ENCODE data around the gene GRHL1. TPM values are rescaled to one million over a fixed set of nuclear protein-coding genes. Genes with fewer than 3 reads are reported as not detected.

GRHL1 gene
- total and polyA plus RNA-seq, 7 experiments from 2014 or later = 0.19 to 1.3 (median 0.48) TPM; not detected in 1

- Histone ChIP-seq H3K27me3 (ENCODE audit: control insufficient read depth in 2 of 2, insufficient read depth in 2 of 2, low read length in 2 of 2) (no peaks in the 10 kb centered on the region), H3K36me3 (ENCODE audit: control insufficient read depth in 2 of 3, insufficient read depth in 3 of 3, low read length in 3 of 3) (no peaks in the 10 kb centered on the region), H3K4me1 (ENCODE audit: control insufficient read depth in 2 of 2, insufficient read depth in 2 of 2, low read length in 2 of 2) (no peaks in the 10 kb centered on the region), H3K9me3 (ENCODE audit: control insufficient read depth in 2 of 3, low read length in 3 of 3) (peaks cover 0 to 9% (median 0%) of the 10 kb centered on the region in 3 experiments), H3K27ac (ENCODE audit: low read depth, low read length) (no peak overlapping the region), H3K4me3 (ENCODE audit: low read length) (no peak overlapping the region)
- DNase-seq (no peak), ATAC-seq (no peak)
- CTCF ChIA-PET = interaction anchor here (1.0 kb wide), 1 partner anchor 28 kb away, joined by 5 read pairs; no protein-coding TSS in a partner anchor
- peaks cover 0 to 16% (median 6%) of the 10 kb centered on the region in 11 donors for H3K9me3 Mint-ChIP-seq
- intact Hi-C loops (cut with micrococcal nuclease) = no loop called here
- peaks cover 0 to 2% (median 0%) of the 10 kb centered on the region in 7 donors for H3K4me1 Mint-ChIP-seq
- H3K27me3 Mint-ChIP-seq = peaks cover 0 to 21% (median 0%) of the 10 kb centered on the region in 5 donors
- no peak overlapping the region for H3K4me3 Mint-ChIP-seq
- H3K27ac Mint-ChIP-seq = no peak overlapping the region
- POLR2A ChIA-PET = interaction anchor here (0.6 kb wide), 1 partner anchor 22 kb away, joined by 3 read pairs; no protein-coding TSS in a partner anchor
- peaks cover 0 to 3% (median 0%) of the 10 kb centered on the region in 5 donors for H3K36me3 Mint-ChIP-seq
These were observed 68.3 kb downstream of the GRHL1 start for GRCh38 chr2:10019602-10020400.

- Histone ChIP-seq H3K27me3 (ENCODE audit: control insufficient read depth in 2 of 2, insufficient read depth in 2 of 2, low read length in 2 of 2) (no peaks in the 10 kb centered on the region), H3K4me1 (ENCODE audit: control insufficient read depth in 2 of 2, insufficient read depth in 2 of 2, low read length in 2 of 2) (no peaks in the 10 kb centered on the region), H3K36me3 (ENCODE audit: control insufficient read depth in 2 of 3, insufficient read depth in 3 of 3, low read length in 3 of 3) (no peaks in the 10 kb centered on the region), H3K27ac (ENCODE audit: low read depth, low read length) (no peak overlapping the region), H3K4me3 (ENCODE audit: low read length) (no peak overlapping the region), H3K9me3 (ENCODE audit: control insufficient read depth in 2 of 3, low read length in 3 of 3) (peaks cover 0 to 6% (median 0%) of the 10 kb centered on the region in 3 experiments)
- ChIA-PET CTCF (no interaction called here), POLR2A (no interaction called here)
- Mint-ChIP-seq H3K4me1 (peaks cover 0 to 2% (median 0%) of the 10 kb centered on the region in 7 donors), H3K4me3 (no peak overlapping the region), H3K36me3 (no peaks in the 10 kb centered on the region), H3K27ac (no peak overlapping the region), H3K9me3 (peaks cover 0 to 14% (median 4%) of the 10 kb centered on the region in 11 donors), H3K27me3 (peaks cover 0 to 21% (median 0%) of the 10 kb centered on the region in 5 donors)
- intact Hi-C loops (cut with micrococcal nuclease) = no loop called here
- ATAC-seq = no peak
- DNase-seq = no peak
These were observed 70.5 kb downstream of the GRHL1 start for GRCh38 chr2:10022041-10022421.

- ChIA-PET CTCF (no interaction called here), POLR2A (no interaction called here)
- H3K27ac Mint-ChIP-seq = no peak overlapping the region
These were observed 71.0 kb downstream of the GRHL1 start for GRCh38 chr2:10022445-10022844.

DNA sequence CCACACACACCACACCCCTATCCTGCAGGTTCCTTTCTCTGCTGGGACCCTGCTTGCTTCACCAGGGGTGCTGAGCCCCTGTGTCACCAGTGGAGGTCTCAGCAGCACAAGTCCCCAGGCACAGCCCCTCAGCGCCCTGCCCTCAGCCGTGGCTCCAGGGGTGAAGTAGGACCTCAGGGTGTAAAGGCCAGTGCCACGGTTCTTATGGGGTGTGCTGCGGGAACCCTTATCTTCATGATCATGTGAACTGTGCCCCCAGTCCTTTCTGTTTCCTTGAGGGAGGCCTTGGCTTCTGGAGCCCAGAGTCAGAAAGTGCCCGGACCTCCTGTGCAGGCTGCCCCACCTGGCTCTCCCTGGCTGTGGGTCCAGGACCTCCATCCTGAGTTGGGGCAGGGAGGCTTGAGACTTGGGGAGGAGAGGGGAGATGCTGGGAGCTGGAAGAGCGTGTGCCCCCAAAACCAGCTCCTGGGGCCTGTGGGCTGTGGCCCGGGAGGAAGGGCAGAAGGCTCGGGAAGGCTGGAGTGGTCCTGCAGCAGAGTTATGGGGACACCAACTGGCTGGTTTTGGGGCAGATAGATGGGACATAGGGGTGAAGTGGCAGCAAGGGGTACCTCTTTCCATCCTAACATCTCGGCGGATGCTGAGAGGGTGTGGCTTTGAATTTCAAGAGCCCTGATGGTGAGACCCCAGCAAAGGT is 71.6 kb downstream of the GRHL1 start:
- Mint-ChIP-seq H3K4me3 (no peak overlapping the region), H3K27me3 (peaks cover 0 to 14% (median 0%) of the 10 kb centered on the region in 5 donors), H3K4me1 (peaks cover 0 to 4% (median 2%) of the 10 kb centered on the region in 7 donors), H3K36me3 (no peaks in the 10 kb centered on the region), H3K9me3 (peaks cover 0 to 4% (median 0%) of the 10 kb centered on the region in 11 donors), H3K27ac (peak overlapping the region in 1 of 9 donors; percentile 63)
- CTCF ChIA-PET = no interaction called here
- peaks cover under 1% of the 10 kb centered on the region in 2 donors for H3K4me1 ChIP-seq (ENCODE audit: control insufficient read depth in 2 of 2, insufficient read depth in 2 of 2, low read length in 2 of 2)
- no peak for DNase-seq
- H3K4me3 ChIP-seq (ENCODE audit: low read length) = no peak overlapping the region
- POLR2A ChIA-PET = no interaction called here
- H3K36me3 ChIP-seq (ENCODE audit: control insufficient read depth in 2 of 3, insufficient read depth in 3 of 3, low read length in 3 of 3) = no peaks in the 10 kb centered on the region
- H3K9me3 ChIP-seq (ENCODE audit: control insufficient read depth in 2 of 3, low read length in 3 of 3) = no peaks in the 10 kb centered on the region
- H3K27me3 ChIP-seq (ENCODE audit: control insufficient read depth in 2 of 2, insufficient read depth in 2 of 2, low read length in 2 of 2) = no peaks in the 10 kb centered on the region
- peak; percentile 22 for ATAC-seq
- H3K27ac ChIP-seq (ENCODE audit: low read depth, low read length) = no peak overlapping the region
- intact Hi-C loops (cut with micrococcal nuclease) = no loop called here

More at GRCh38 chr2:10022445-10022844, 71.0 kb downstream of the GRHL1 start:
- no peaks in the 10 kb centered on the region for H3K4me1 ChIP-seq (ENCODE audit: control insufficient read depth in 2 of 2, insufficient read depth in 2 of 2, low read length in 2 of 2)
- Mint-ChIP-seq H3K27me3 (peaks cover 0 to 18% (median 0%) of the 10 kb centered on the region in 5 donors), H3K9me3 (peaks cover 0 to 11% (median 3%) of the 10 kb centered on the region in 11 donors), H3K4me3 (no peak overlapping the region), H3K36me3 (no peaks in the 10 kb centered on the region), H3K4me1 (peaks cover 0 to 2% (median 0%) of the 10 kb centered on the region in 7 donors)
- intact Hi-C loops (cut with micrococcal nuclease) = no loop called here
- peaks cover 0 to 2% (median 0%) of the 10 kb centered on the region in 3 experiments for H3K9me3 ChIP-seq (ENCODE audit: control insufficient read depth in 2 of 3, low read length in 3 of 3)
- no peak for ATAC-seq
- no peaks in the 10 kb centered on the region for H3K36me3 ChIP-seq (ENCODE audit: control insufficient read depth in 2 of 3, insufficient read depth in 3 of 3, low read length in 3 of 3)
- no peaks in the 10 kb centered on the region for H3K27me3 ChIP-seq (ENCODE audit: control insufficient read depth in 2 of 2, insufficient read depth in 2 of 2, low read length in 2 of 2)
- no peak overlapping the region for H3K27ac ChIP-seq (ENCODE audit: low read depth, low read length)
- DNase-seq = no peak
- H3K4me3 ChIP-seq (ENCODE audit: low read length) = no peak overlapping the region

GRCh38 chr2:10026940-10027569 is 75.6 kb downstream of the GRHL1 start:
- no peak overlapping the region for H3K4me3 Mint-ChIP-seq
- Histone ChIP-seq H3K9me3 (ENCODE audit: control insufficient read depth in 2 of 3, low read length in 3 of 3) (no peaks in the 10 kb centered on the region), H3K4me1 (ENCODE audit: control insufficient read depth in 2 of 2, insufficient read depth in 2 of 2, low read length in 2 of 2) (peaks cover 21 to 23% of the 10 kb centered on the region in 2 donors), H3K36me3 (ENCODE audit: control insufficient read depth in 2 of 3, insufficient read depth in 3 of 3, low read length in 3 of 3) (no peaks in the 10 kb centered on the region), H3K27ac (ENCODE audit: low read depth, low read length) (no peak overlapping the region), H3K4me3 (ENCODE audit: low read length) (no peak overlapping the region), H3K27me3 (ENCODE audit: control insufficient read depth in 2 of 2, insufficient read depth in 2 of 2, low read length in 2 of 2) (no peaks in the 10 kb centered on the region)
- intact Hi-C loops (cut with micrococcal nuclease) = no loop called here
- CTCF ChIA-PET = interaction anchor here (0.6 kb wide), 1 partner anchor 44 kb away, joined by 3 read pairs; no protein-coding TSS in a partner anchor
- H3K27me3 Mint-ChIP-seq = no peaks in the 10 kb centered on the region
- DNase-seq (no peak), ATAC-seq (no peak)
- peaks cover 16 to 26% (median 21%) of the 10 kb centered on the region in 7 donors for H3K4me1 Mint-ChIP-seq
- no peaks in the 10 kb centered on the region for H3K36me3 Mint-ChIP-seq
- peaks cover 0 to 2% (median 0%) of the 10 kb centered on the region in 11 donors for H3K9me3 Mint-ChIP-seq
- H3K27ac Mint-ChIP-seq = peak overlapping the region in 2 of 9 donors; percentile 2 to 41
- POLR2A ChIA-PET = no interaction called here

DNA sequence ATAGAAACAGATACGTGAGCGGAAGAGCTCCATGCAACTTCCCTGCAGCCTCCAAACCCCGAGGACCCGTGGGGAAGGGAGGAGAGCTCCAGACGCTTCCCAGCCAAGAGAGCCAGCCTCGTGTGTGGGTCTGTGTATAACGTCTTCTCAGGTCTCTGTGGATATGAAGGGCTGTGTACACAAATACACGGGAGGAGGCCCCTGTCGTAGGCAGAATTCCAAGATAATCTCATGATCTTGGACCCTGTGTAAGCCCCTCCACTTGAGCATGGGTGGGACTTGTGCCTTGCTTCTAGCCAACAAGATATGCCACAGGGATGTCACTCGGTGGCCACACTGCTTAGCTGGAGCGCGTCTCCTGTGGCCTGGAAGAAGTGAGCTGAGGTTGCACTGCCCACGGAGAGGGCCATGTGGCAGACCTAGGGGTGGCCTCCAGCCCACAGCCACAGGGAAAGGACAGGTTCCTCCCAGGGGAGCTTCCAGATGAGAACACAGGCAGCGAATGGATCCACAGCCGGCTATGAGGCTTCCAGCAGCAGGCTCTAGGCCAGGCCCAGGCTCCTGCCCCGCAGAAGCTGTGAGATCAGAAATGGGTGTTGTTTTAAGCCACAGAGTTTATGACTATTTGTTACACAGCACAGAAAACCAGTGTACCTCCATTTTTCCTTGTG is 76.3 kb downstream of the GRHL1 start:
- CTCF ChIA-PET = no interaction called here
- ATAC-seq = no peak
- Mint-ChIP-seq H3K27ac (peak overlapping the region in 5 of 9 donors; percentile 17 to 48 (median 32)), H3K4me3 (peak overlapping the region in 3 of 10 donors; percentile 9 to 66 (median 62)), H3K36me3 (no peaks in the 10 kb centered on the region), H3K4me1 (peaks cover 16 to 26% (median 21%) of the 10 kb centered on the region in 7 donors), H3K27me3 (no peaks in the 10 kb centered on the region), H3K9me3 (peaks cover 0 to 2% (median 0%) of the 10 kb centered on the region in 11 donors)
- no peak for DNase-seq
- H3K27ac ChIP-seq (ENCODE audit: low read depth, low read length) = no peak overlapping the region
- no peaks in the 10 kb centered on the region for H3K36me3 ChIP-seq (ENCODE audit: control insufficient read depth in 2 of 3, insufficient read depth in 3 of 3, low read length in 3 of 3)
- no peaks in the 10 kb centered on the region for H3K27me3 ChIP-seq (ENCODE audit: control insufficient read depth in 2 of 2, insufficient read depth in 2 of 2, low read length in 2 of 2)
- no peak overlapping the region for H3K4me3 ChIP-seq (ENCODE audit: low read length)
- peaks cover 21 to 23% of the 10 kb centered on the region in 2 donors for H3K4me1 ChIP-seq (ENCODE audit: control insufficient read depth in 2 of 2, insufficient read depth in 2 of 2, low read length in 2 of 2)
- intact Hi-C loops (cut with micrococcal nuclease) = no loop called here
- POLR2A ChIA-PET = interaction anchor here (0.9 to 1.9 kb wide), 2 partner anchors 11 to 15 kb away, joined by 3 to 7 read pairs; no protein-coding TSS in a partner anchor
- H3K9me3 ChIP-seq (ENCODE audit: control insufficient read depth in 2 of 3, low read length in 3 of 3) = no peaks in the 10 kb centered on the region

Measured in naive thymus-derived CD4-positive, alpha-beta T cell (primary cell).